Measurements from ENCODE around the gene CRABP2.

Gene CRABP2

DNA sequence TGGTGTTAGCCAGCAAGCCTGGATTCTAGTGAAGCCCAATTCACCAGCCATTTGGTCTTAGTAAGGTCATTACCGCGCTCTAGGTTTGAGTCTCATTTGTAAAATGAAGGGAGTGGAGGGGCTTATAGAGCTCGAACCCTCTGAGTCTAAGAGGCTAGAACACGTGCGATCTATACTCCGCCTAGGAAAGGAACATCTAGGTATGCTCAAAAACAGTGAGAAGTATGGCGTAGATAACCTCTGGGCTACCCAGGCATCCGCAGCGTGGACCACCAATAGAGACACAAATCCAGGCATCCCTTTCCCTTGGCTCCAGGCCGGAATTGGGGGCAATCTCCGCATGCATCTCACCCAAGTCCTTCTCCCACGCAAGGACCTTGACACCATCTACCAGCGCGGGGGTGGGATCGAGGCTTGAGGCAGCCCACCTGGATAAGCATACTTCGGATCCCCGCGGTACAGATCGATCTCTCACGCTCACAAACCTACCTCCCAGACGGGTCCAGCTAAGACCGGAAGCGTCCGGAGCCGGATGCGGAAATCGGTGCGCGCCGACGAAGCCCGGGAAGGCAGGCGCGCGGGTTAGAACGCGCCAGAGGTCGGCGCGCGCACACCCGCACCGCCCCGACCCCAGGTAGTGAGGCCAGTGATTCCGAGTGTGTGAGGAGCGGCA lies 22.7 kb upstream of the CRABP2 start, which contains the start of gene METTL25B:
Gene METTL25B (plus strand): TSS at position 544 of the 673 bp plus-strand sequence. CDS start 636 bp downstream, outside the sequence.
- TF ChIP-seq POLR2A (IDR thresholded peaks at IDR 0.05; ENCODE audit: extremely low read depth, insufficient read length): peak; percentile 38
- TF ChIP-seq, protein P1, sequence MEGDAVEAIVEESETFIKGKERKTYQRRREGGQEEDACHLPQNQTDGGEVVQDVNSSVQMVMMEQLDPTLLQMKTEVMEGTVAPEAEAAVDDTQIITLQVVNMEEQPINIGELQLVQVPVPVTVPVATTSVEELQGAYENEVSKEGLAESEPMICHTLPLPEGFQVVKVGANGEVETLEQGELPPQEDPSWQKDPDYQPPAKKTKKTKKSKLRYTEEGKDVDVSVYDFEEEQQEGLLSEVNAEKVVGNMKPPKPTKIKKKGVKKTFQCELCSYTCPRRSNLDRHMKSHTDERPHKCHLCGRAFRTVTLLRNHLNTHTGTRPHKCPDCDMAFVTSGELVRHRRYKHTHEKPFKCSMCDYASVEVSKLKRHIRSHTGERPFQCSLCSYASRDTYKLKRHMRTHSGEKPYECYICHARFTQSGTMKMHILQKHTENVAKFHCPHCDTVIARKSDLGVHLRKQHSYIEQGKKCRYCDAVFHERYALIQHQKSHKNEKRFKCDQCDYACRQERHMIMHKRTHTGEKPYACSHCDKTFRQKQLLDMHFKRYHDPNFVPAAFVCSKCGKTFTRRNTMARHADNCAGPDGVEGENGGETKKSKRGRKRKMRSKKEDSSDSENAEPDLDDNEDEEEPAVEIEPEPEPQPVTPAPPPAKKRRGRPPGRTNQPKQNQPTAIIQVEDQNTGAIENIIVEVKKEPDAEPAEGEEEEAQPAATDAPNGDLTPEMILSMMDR (IDR thresholded peaks at IDR 0.05; ENCODE audit: low read depth, low read length): no peak
- TF ChIP-seq, protein P2, sequence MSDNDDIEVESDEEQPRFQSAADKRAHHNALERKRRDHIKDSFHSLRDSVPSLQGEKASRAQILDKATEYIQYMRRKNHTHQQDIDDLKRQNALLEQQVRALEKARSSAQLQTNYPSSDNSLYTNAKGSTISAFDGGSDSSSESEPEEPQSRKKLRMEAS (IDR thresholded peaks at IDR 0.05; ENCODE audit: low read depth, low read length): no peak
- TF ChIP-seq MYC (IDR thresholded peaks at IDR 0.05; ENCODE audit: low read depth, low read length): peak; percentile 24; the same call in 1 of the 2 replicates
- DNase-seq (ENCODE audit: low read depth): peak; percentile 87
- peak within 1 kb of the TSS; percentile 100 for H3K4me3 ChIP-seq (ENCODE audit: low read depth, low read length)

DNA sequence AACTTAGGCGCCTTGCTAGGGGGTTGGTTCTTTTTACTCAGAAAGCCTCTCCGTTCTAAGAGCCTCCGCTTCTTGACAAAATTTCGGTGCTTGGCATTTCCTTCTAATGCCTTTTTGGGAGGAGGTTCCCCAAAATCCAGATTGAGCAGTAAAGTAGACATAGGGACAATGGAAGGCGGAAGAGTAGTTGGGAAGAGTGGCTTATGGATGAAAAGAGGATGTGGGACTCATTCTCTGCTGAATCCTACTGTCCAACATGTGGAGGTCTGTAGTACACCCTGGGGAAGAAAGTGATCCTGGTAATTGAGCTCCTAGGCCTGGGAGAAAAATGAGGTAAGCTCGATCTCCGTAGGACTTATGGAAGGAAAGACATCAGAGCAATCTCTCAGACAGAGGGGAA lies 22.1 kb upstream of the CRABP2 start:
- TF ChIP-seq POLR2A (IDR thresholded peaks at IDR 0.05; ENCODE audit: extremely low read depth, insufficient read length): no peak
- TF ChIP-seq, protein P1 (IDR thresholded peaks at IDR 0.05; ENCODE audit: low read depth, low read length): no peak
- TF ChIP-seq, protein P2 (IDR thresholded peaks at IDR 0.05; ENCODE audit: low read depth, low read length): no peak
- no peak for TF ChIP-seq MYC (IDR thresholded peaks at IDR 0.05; ENCODE audit: low read depth, low read length)
- H3K4me3 ChIP-seq (ENCODE audit: low read depth, low read length): peak overlapping the region; percentile 100
- DNase-seq (ENCODE audit: low read depth): no peak

DNA sequence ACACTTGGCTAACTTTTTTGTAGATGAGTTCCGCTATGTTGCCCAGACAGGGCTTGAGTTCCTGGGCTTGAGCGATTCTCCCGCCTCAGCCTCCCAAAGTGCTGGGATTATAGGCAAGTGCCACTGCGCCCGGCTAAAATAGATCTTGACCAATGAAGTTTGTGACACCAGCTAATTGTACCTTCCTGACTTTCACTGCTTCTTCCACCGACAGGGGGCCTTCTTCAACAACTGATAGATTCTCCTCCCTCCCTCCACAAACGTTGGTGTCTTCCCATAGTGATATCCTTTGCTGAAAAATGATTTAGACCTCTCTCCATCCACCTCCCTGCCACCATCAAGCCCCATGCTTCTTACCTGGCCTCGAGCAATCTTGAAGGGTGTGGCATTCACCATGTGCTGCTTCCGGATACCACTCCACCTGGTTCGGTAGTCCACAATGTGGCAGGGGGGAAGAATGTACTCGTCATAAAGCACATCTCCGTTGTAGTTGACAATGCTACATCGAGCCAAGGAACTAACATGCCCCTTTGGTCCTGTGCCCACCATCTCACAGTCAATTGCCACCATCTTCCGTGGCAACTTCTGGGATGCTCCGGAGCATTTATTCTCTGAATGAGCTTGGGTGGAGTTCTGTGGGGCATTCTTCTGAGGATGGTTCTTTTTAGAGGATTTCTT lies 21.3 kb upstream of the CRABP2 start:
- TF ChIP-seq, protein P1 (IDR thresholded peaks at IDR 0.05; ENCODE audit: low read depth, low read length): peak; percentile 72
- no peak for TF ChIP-seq MYC (IDR thresholded peaks at IDR 0.05; ENCODE audit: low read depth, low read length)
- H3K4me3 ChIP-seq (ENCODE audit: low read depth, low read length): peak overlapping the region; percentile 100
- peak; percentile 86 for DNase-seq (ENCODE audit: low read depth)

DNA sequence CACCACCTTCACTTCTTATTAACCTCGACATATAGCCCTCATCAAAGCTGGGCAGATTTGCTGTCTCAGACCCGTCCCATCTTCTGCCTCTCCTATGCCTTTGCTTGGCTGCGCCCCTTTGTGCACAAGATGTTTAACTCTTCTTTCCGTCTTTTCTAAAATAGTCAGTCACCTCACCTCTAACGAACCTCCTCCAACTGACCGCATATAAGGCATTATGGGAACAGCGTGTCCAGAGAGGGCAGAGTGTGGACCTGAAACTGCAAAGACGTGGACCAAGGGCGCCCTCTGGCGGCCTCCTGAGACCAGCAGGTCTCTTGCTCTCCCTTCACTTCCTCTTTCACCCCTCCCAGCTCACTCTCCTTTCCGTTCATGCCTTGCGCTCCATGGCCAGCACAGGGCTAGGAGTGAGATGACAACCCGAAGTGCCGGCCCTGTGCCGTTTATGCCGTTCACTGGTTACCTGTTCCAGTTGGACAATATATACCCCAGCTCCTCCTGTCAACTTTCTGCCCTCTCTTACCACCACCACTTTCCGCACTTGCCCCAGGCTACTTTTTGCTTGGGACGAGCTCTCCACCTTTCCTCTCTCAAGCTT lies 20.4 kb upstream of the CRABP2 start:
- H3K4me3 ChIP-seq (ENCODE audit: low read depth, low read length): peak overlapping the region; percentile 100
- TF ChIP-seq, protein P2 (IDR thresholded peaks at IDR 0.05; ENCODE audit: low read depth, low read length): peak; percentile 75
- TF ChIP-seq, protein P1 (IDR thresholded peaks at IDR 0.05; ENCODE audit: low read depth, low read length): peak; percentile 84
- peak; percentile 52; the same call in 1 of the 2 replicates for TF ChIP-seq MYC (IDR thresholded peaks at IDR 0.05; ENCODE audit: low read depth, low read length)
- no peak for TF ChIP-seq POLR2A (IDR thresholded peaks at IDR 0.05; ENCODE audit: extremely low read depth, insufficient read length)
- DNase-seq (ENCODE audit: low read depth): peak; percentile 93

DNA sequence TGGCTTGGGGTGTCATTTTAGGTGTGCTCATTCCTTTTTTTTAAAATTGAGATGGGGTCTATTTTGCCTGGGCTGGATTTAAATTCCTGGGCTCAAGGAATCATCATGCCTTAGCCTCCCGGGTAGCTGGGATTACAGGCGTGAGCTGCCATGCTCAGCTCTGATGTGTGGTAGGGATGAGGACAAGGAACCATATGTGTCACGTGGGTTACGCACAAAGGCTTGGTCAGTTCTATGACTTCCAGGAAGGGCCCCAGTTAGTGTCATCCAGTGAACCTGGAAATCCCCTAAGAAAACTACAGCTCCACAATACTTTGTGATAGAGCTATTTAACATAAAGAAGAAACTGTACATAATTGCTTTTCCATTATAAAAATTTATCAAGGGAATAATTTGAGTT lies 16.2 kb upstream of the CRABP2 start:
- no peak for DNase-seq (ENCODE audit: low read depth)
- no peak overlapping the region for H3K4me3 ChIP-seq (ENCODE audit: low read depth, low read length)
- TF ChIP-seq POLR2A (IDR thresholded peaks at IDR 0.05; ENCODE audit: extremely low read depth, insufficient read length): no peak
- TF ChIP-seq, protein P2 (IDR thresholded peaks at IDR 0.05; ENCODE audit: low read depth, low read length): no peak
- no peak for TF ChIP-seq MYC (IDR thresholded peaks at IDR 0.05; ENCODE audit: low read depth, low read length)

DNA sequence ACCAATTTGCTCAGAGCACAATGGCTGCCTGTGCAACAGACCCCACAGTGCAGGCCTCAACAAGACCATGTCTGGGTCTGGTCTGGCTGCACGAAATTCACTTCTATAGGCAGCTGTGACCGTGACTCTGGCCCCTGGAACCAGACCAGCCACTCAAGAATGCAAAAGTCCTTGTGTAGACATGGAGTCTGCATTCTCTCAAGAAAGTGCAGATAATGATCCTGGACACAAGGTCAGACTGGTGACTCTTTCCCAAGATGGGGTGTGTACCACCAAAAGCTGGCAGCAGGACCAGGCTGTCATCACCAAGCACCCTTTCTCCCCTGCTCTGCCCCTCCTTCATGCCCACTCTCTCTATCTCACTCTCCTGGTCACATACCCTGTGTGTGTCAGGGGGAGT lies 15.7 kb upstream of the CRABP2 start:
- TF ChIP-seq, protein P1 (IDR thresholded peaks at IDR 0.05; ENCODE audit: low read depth, low read length): no peak
- TF ChIP-seq, protein P2 (IDR thresholded peaks at IDR 0.05; ENCODE audit: low read depth, low read length): no peak
- TF ChIP-seq POLR2A (IDR thresholded peaks at IDR 0.05; ENCODE audit: extremely low read depth, insufficient read length) (no peak), MYC (IDR thresholded peaks at IDR 0.05; ENCODE audit: low read depth, low read length) (no peak)
- no peak for DNase-seq (ENCODE audit: low read depth)
- H3K4me3 ChIP-seq (ENCODE audit: low read depth, low read length): no peak overlapping the region
